Testis (tissue), 3 donors: ENCODE measurements around the gene RBL2. TPM values are rescaled to one million over a fixed set of nuclear protein-coding genes. Genes with fewer than 3 reads are reported as not detected.

Experiments used
- DNase-seq: peaks from one replicate; pipeline ENCODE4 v3.0.0-alpha.2; 2019
- H3K27ac ChIP-seq, 2 donors: fragments of 200-600 bp; sonication (generic); one replicate each; pipeline ENCODE4 v1.5.1; 2019
- H3K27me3 ChIP-seq: fragments of 200-600 bp; sonication (generic); one replicate; pipeline ENCODE4 v1.5.1; 2019
- H3K36me3 ChIP-seq: fragments of 200-600 bp; sonication (generic); one replicate; pipeline ENCODE4 v1.5.1; 2017; ENCODE audit warnings: low read depth; ENCODE audit errors: missing control alignments
- H3K4me1 ChIP-seq: fragments of 200-600 bp; sonication (generic); one replicate; pipeline ENCODE4 v1.5.1; 2019
- H3K4me3 ChIP-seq, 2 donors: fragments of 200-600 bp; sonication (generic); one replicate each; pipeline ENCODE4 v1.5.1; 2017 to 2019
- H3K9me3 ChIP-seq: fragments of 200-600 bp; sonication (generic); one replicate; pipeline ENCODE4 v1.5.1; 2017
- POLR2A ChIP-seq: fragments of 450-650 bp; IDR thresholded peaks from one replicate; pipeline ENCODE4 v1.6.1; 2017; ENCODE audit warnings: antibody characterized with exemption, mild to moderate bottlenecking, moderate library complexity
- WGBS, 2 donors: methylation state at CpG; one replicate each; pipeline ENCODE4 v1.1.5; 2018; 5-methylcytosine and 5-hydroxymethylcytosine counted together
- intact Hi-C: fragments of 100-400 bp; cut with DNase I; formaldehyde crosslinking; loops from one replicate; pipeline ENCODE4 v1.15.1; 2023; ENCODE audit warnings: low total_unique reads
- polyA plus RNA-seq: library from polyadenylated mRNA; stranded (reverse); fragments of 350-450 nt; fragmentation: Illumina TruSeq; extraction: RNeasy Lipid Tissue Mini Kit (QIAGEN cat#74804); gene quantifications from one replicate; pipeline ENCODE4 v1.2.3, GENCODE V29; 2014; ENCODE audit warnings: low read depth, low replicate concordance; ENCODE audit not compliant: insufficient read depth
- total RNA-seq, 2 donors: library from RNA; depleted of rRNA; stranded (reverse); fragments of >200 nt; gene quantifications; one replicate each; pipeline ENCODE4 v1.2.3, GENCODE V29; 2016
- TF ChIP-seq, protein P1 (sequence below), 3 experiments: fragments of 450-650 bp in 2 of 3; fragments of 200-600 bp in 1 of 3; sonication (generic) in 1 of 3; IDR thresholded peaks; one replicate each; pipeline ENCODE4 v1.5.1; 2016 to 2019; ENCODE audit warnings: antibody characterized with exemption in 3 of 3, mild to moderate bottlenecking in 2 of 3, moderate library complexity in 1 of 3

RBL2 gene
- total and polyA plus RNA-seq, 3 donors from 2014 or later, result 99.1 to 117 (median 106) TPM

- Histone ChIP-seq H3K9me3 (no peaks in the 10 kb centered on the region), H3K4me1 (no peaks in the 10 kb centered on the region), H3K36me3 (no peaks in the 10 kb centered on the region), H3K4me3 (no peak overlapping the region), H3K27ac (no peak overlapping the region), H3K27me3 (no peaks in the 10 kb centered on the region)
- WGBS, 2 donors, result 64 to 70% methylated on average over 6 of the region's 6 CpGs
- no peak for DNase-seq
- intact Hi-C loops, result no loop called here
- TF ChIP-seq, protein P1, sequence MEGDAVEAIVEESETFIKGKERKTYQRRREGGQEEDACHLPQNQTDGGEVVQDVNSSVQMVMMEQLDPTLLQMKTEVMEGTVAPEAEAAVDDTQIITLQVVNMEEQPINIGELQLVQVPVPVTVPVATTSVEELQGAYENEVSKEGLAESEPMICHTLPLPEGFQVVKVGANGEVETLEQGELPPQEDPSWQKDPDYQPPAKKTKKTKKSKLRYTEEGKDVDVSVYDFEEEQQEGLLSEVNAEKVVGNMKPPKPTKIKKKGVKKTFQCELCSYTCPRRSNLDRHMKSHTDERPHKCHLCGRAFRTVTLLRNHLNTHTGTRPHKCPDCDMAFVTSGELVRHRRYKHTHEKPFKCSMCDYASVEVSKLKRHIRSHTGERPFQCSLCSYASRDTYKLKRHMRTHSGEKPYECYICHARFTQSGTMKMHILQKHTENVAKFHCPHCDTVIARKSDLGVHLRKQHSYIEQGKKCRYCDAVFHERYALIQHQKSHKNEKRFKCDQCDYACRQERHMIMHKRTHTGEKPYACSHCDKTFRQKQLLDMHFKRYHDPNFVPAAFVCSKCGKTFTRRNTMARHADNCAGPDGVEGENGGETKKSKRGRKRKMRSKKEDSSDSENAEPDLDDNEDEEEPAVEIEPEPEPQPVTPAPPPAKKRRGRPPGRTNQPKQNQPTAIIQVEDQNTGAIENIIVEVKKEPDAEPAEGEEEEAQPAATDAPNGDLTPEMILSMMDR (IDR thresholded peaks at IDR 0.05), result no peak
- no peak for TF ChIP-seq POLR2A
These were observed 31.5 kb downstream of the RBL2 start for GRCh38 chr16:53465606-53466280.

DNA sequence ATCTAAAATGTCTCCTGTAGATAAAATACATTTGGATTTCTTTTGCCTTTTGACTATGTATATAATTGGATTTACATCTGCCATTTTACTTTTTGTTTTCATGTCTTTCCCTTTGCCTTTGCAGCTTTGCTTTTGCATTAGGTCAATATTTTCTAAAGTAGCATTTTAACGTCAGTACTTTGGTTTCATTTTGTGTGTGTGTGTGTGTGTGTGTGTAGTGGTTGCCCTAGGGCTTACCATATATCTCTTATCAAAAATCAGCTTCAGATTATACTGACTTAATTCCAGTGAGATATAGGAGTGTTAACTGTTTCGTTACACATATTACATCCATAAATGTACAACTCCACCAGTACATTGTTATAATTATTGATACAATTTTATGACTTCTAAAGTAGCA, 42.6 kb downstream of the RBL2 start:
- intact Hi-C loops, result no loop called here
- no peaks in the 10 kb centered on the region for H3K4me1 ChIP-seq
- H3K36me3 ChIP-seq, result no peaks in the 10 kb centered on the region
- H3K27me3 ChIP-seq, result no peaks in the 10 kb centered on the region
- no peak for DNase-seq
- no peak overlapping the region for H3K27ac ChIP-seq
- 81 to 93% methylated on average over 2 of the region's 2 CpGs for WGBS, 2 donors
- no peak overlapping the region for H3K4me3 ChIP-seq
- no peak for TF ChIP-seq POLR2A
- TF ChIP-seq, protein P1 (IDR thresholded peaks at IDR 0.05), result no peak
- H3K9me3 ChIP-seq, result no peaks in the 10 kb centered on the region

DNA sequence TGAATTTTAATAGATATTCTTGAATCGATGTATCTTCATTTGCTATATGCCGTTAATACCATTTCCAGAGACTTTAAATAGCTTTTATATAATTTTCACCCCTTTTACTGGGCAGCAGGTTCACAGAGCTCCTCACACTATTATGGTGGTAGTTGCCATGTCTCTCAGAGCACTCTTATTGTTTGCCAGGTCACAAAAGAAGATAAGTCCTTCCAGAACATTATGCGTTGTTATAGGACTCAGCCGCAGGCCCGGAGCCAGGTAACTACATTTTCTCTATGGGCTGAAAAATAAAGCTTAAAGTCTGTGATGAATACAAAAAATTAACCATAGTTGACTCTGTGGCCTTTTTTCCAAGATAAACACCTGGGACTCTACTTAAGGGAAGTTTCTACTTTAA, 44.7 kb downstream of the RBL2 start:
- DNase-seq, result no peak
- TF ChIP-seq POLR2A, result no peak
- TF ChIP-seq, protein P1 (IDR thresholded peaks at IDR 0.05), result no peak
- Histone ChIP-seq H3K27ac (no peak overlapping the region), H3K9me3 (no peaks in the 10 kb centered on the region), H3K4me3 (no peak overlapping the region), H3K27me3 (no peaks in the 10 kb centered on the region), H3K4me1 (no peaks in the 10 kb centered on the region), H3K36me3 (no peaks in the 10 kb centered on the region)
- intact Hi-C loops, result no loop called here
- WGBS, 2 donors, result 95 to 97% methylated on average over 5 of the region's 5 CpGs

DNA sequence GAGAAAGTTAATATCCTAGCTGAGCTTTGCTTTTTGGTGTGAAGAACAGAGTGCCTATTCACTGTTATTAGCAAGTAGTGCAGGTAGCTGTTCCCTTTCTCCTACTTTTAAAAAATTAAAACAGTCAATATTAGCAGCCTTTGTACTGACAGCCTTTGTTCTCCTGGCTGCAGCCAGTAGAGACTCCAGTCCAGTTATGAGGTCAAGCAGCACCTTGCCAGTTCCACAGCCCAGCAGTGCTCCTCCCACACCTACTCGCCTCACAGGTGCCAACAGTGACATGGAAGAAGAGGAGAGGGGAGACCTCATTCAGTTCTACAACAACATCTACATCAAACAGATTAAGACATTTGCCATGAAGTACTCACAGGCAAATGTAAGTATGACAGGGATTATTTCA, 46.1 kb downstream of the RBL2 start:
- TF ChIP-seq, protein P1 (IDR thresholded peaks at IDR 0.05), result no peak
- no peak for TF ChIP-seq POLR2A
- H3K27ac ChIP-seq, result no peak overlapping the region
- intact Hi-C loops, result no loop called here
- H3K36me3 ChIP-seq, result no peaks in the 10 kb centered on the region
- H3K9me3 ChIP-seq, result no peaks in the 10 kb centered on the region
- no peaks in the 10 kb centered on the region for H3K4me1 ChIP-seq
- no peaks in the 10 kb centered on the region for H3K27me3 ChIP-seq
- no peak for DNase-seq
- WGBS, 2 donors, result 88 to 100% methylated on average over 1 of the region's 1 CpG
- H3K4me3 ChIP-seq, result no peak overlapping the region

- no peak for TF ChIP-seq POLR2A
- TF ChIP-seq, protein P1 (IDR thresholded peaks at IDR 0.05), result no peak
- no peaks in the 10 kb centered on the region for H3K9me3 ChIP-seq
- no peaks in the 10 kb centered on the region for H3K27me3 ChIP-seq
- H3K36me3 ChIP-seq, result no peaks in the 10 kb centered on the region
- 87 to 100% methylated on average over 2 of the region's 2 CpGs for WGBS, 2 donors
- no peak for DNase-seq
- H3K4me3 ChIP-seq, result no peak overlapping the region
- no peak overlapping the region for H3K27ac ChIP-seq
- intact Hi-C loops, result no loop called here
- no peaks in the 10 kb centered on the region for H3K4me1 ChIP-seq
These were observed 47.9 kb downstream of the RBL2 start for GRCh38 chr16:53482123-53482522.
